SJSA1 (cell line): ENCODE results near the gene CDH23. TPM values are rescaled to one million over a fixed set of nuclear protein-coding genes. Genes with fewer than 3 reads are reported as not detected.
A peak's percentile ranks its signal among the peaks of the same experiment; 100 is the strongest.

ENCODE experiments used
- DNase-seq, 2 experiments: peaks; one replicate each; pipeline ENCODE4 v3.0.0-alpha.2; 2015 to 2020; ENCODE audit warnings: low spot score in 2 of 2, low read depth in 1 of 2
- H3K27ac ChIP-seq: fragments of 250-450 bp; sonication (Bioruptor Pico); 2 replicates; pipeline ENCODE4 v1.5.1; 2020; ENCODE audit warnings: mild to moderate bottlenecking, moderate library complexity
- H3K27me3 ChIP-seq: fragments of 250-450 bp; sonication (Bioruptor Pico); replicated peaks from 2 replicates; pipeline ENCODE4 v1.5.1; 2020; ENCODE audit warnings: mild to moderate bottlenecking, moderate library complexity
- H3K36me3 ChIP-seq: fragments of 250-450 bp; sonication (Bioruptor Pico); 2 replicates; pipeline ENCODE4 v1.5.1; 2020; ENCODE audit warnings: mild to moderate bottlenecking
- H3K4me1 ChIP-seq: fragments of 250-450 bp; sonication (Bioruptor Pico); replicated peaks from 2 replicates; pipeline ENCODE4 v1.6.1; 2021; ENCODE audit warnings: mild to moderate bottlenecking
- H3K4me3 ChIP-seq: fragments of 250-450 bp; sonication (Bioruptor Pico); 2 replicates; pipeline ENCODE4 v1.5.1; 2020; ENCODE audit warnings: mild to moderate bottlenecking
- H3K9me3 ChIP-seq: fragments of 250-450 bp; sonication (Bioruptor Pico); replicated peaks from 2 replicates; pipeline ENCODE4 v1.5.1; 2020; ENCODE audit warnings: mild to moderate bottlenecking
- total RNA-seq: library from RNA; depleted of rRNA; stranded (reverse); fragments of >200 nt; shearing (Covaris generic); gene quantifications from 2 replicates; pipeline ENCODE4 v1.2.3, GENCODE V29; 2014

Gene CDH23
- total RNA-seq, 1 experiment from 2014 or later: 0.37 TPM

DNA sequence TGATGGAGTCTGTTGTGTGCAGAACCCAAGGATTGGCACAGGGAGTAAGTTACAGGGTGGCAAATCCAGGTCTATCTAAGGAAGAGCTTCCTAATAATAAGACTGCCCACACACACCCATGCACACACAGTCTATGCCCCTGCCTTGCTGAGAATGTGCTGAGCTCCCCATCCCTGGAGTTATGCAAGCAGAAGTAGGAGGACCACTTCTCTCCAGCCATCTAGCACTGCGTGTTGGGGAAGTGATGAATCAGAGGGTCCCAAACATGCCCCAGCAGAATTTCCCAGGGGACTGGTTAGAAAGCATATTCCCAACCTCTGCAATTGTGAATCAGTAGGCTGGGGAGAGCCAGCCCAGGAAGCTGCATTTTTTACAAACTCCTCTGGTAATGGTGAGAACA, 117.2 kb downstream of the CDH23 start:
- DNase-seq: no peak
- Histone ChIP-seq H3K9me3 (no peaks in the 10 kb centered on the region), H3K4me1 (peaks cover 11% of the 10 kb centered on the region), H3K36me3 (no peaks in the 10 kb centered on the region), H3K27me3 (0 out of 2 replicates have a peak, but pooled peaks cover 3% of the 10 kb centered on the region), H3K27ac (no peak overlapping the region), H3K4me3 (no peak overlapping the region)

GRCh38 chr10:71515531-71516172, 118.9 kb downstream of the CDH23 start:
- Histone ChIP-seq H3K36me3 (no peaks in the 10 kb centered on the region), H3K9me3 (no peaks in the 10 kb centered on the region), H3K4me1 (peaks cover 20% of the 10 kb centered on the region), H3K27me3 (0 out of 2 replicates have a peak, but pooled peaks cover 3% of the 10 kb centered on the region), H3K27ac (no peak overlapping the region), H3K4me3 (no peak overlapping the region)
- DNase-seq: no peak

DNA sequence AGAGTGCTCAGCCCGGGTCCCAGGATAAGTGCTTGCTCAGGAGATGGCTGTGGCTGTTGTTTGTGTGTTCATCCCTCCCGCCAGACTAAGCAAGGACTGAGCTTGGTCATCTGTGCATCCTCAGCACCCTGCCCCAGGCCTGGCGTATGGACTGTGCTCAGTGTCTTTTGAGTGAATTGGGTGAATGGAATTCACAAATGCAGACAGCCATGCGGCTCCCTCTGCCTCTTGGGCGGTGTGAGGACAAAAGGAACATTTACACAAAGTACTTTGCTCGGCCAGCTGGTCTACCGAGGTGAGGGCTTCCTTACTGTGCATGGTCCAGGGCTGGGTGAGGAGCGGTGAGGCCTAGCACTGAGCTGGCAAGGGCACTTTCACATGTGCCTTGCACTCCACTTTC, 120.2 kb downstream of the CDH23 start:
- DNase-seq: no peak
- no peak overlapping the region for H3K4me3 ChIP-seq

GRCh38 chr10:71517298-71518169, 120.8 kb downstream of the CDH23 start:
- H3K27ac ChIP-seq: no peak overlapping the region
- H3K27me3 ChIP-seq: peaks cover 3% of the 10 kb centered on the region; the same call in 1 of the 2 replicates
- DNase-seq: no peak
- no peaks in the 10 kb centered on the region for H3K9me3 ChIP-seq
- no peak overlapping the region for H3K4me3 ChIP-seq
- no peaks in the 10 kb centered on the region for H3K36me3 ChIP-seq
- peaks cover 14% of the 10 kb centered on the region for H3K4me1 ChIP-seq

More for the DNA sequence above, 120.2 kb downstream of the CDH23 start:
- Histone ChIP-seq H3K36me3 (no peaks in the 10 kb centered on the region), H3K4me1 (peaks cover 20% of the 10 kb centered on the region), H3K27ac (no peak overlapping the region), H3K9me3 (no peaks in the 10 kb centered on the region), H3K27me3 (0 out of 2 replicates have a peak, but pooled peaks cover 3% of the 10 kb centered on the region)

DNA sequence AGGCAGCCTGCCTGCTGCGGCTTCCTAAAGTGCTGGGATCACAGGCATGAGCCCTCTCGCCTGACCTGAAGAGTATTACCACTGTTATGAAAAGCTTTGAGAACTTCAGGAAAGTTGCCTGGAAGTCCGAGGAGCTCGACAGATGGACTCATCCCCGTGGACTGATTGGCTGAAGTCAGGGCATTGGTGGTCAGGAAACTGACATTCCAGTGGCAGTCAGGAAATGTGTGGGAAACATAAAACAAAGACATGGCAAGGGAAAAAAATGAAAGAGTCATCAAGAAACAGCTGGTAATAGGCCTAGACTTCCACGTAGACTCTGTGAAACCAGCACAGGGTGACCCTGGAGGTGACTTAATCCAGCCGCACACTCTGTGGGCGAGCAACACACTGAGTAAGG, 123.3 kb downstream of the CDH23 start:
- peak in 1 of 2 experiments; percentile 28 for DNase-seq

DNA sequence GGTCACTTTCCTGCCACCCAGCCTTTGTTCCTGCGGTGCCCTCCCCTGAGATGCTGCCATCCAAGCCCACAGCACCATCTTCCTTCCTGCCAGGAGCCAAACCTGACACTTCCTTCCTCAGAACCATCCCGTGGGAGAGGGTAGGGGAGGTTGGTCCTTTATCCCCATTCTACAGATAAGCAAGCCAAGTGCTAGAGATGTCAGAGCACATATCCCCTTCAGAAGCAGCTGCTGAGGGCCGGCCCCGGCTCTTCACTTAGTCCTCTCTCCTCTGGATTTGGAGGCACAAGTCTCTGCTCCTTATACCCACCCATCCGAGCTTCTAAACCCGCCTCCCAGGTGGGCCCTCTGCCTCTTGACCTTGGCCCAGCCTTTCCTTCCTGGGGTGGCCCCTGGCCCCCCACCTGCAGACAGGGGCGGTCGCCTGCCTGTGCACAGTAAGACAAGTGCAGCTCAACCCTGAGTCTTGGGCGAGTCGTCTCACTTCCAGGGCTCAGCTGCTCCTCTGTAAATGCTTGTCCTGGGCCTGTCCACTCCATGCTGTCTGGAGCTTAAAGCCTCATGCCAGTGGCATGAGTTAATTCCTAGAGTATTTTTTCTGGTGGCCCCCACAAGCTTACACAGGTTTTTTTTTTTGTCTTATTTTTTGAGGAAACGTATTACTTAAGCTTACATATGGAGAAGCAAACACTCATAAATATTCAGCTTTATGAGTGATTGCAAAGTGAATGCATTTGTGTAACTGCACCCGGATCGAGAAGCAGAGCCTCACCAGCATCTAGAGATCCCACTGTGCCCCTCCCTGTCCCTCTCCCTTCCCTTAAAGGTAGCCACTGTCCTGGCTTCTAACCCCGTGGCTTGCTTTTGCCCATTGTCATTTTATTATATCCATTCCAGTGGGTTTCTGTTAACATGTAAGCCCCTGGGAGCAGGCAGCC, 125.1 kb downstream of the CDH23 start:
- Histone ChIP-seq H3K4me3 (no peak overlapping the region), H3K27me3 (no peaks in the 10 kb centered on the region; the same call in 1 of the 2 replicates), H3K36me3 (no peaks in the 10 kb centered on the region), H3K4me1 (peaks cover 8% of the 10 kb centered on the region), H3K27ac (no peak overlapping the region), H3K9me3 (no peaks in the 10 kb centered on the region)
- no peak for DNase-seq

More for the DNA sequence above, 123.3 kb downstream of the CDH23 start:
- Histone ChIP-seq H3K4me3 (no peak overlapping the region), H3K27ac (no peak overlapping the region), H3K9me3 (no peaks in the 10 kb centered on the region), H3K4me1 (peaks cover 8% of the 10 kb centered on the region), H3K36me3 (no peaks in the 10 kb centered on the region), H3K27me3 (peaks cover 3% of the 10 kb centered on the region; the same call in 1 of the 2 replicates)

GRCh38 chr10:71522442-71523144, 125.9 kb downstream of the CDH23 start:
- H3K27ac ChIP-seq: no peak overlapping the region
- H3K36me3 ChIP-seq: no peaks in the 10 kb centered on the region
- DNase-seq: no peak
- H3K9me3 ChIP-seq: no peaks in the 10 kb centered on the region
- H3K4me1 ChIP-seq: peaks cover 8% of the 10 kb centered on the region
- no peak overlapping the region for H3K4me3 ChIP-seq
- no peaks in the 10 kb centered on the region; the same call in 1 of the 2 replicates for H3K27me3 ChIP-seq

- no peaks in the 10 kb centered on the region for H3K9me3 ChIP-seq
- H3K4me1 ChIP-seq: peaks cover 8% of the 10 kb centered on the region
- DNase-seq: no peak
- no peak overlapping the region for H3K4me3 ChIP-seq
- H3K27me3 ChIP-seq: no peaks in the 10 kb centered on the region; the same call in 1 of the 2 replicates
- no peaks in the 10 kb centered on the region for H3K36me3 ChIP-seq
- no peak overlapping the region for H3K27ac ChIP-seq
These were observed 127.0 kb downstream of the CDH23 start for GRCh38 chr10:71523756-71524155.

- no peak for DNase-seq
- Histone ChIP-seq H3K36me3 (no peaks in the 10 kb centered on the region), H3K27ac (no peak overlapping the region), H3K9me3 (no peaks in the 10 kb centered on the region), H3K4me3 (no peak overlapping the region), H3K4me1 (peaks cover 4% of the 10 kb centered on the region), H3K27me3 (no peaks in the 10 kb centered on the region; the same call in 1 of the 2 replicates)
These were observed 128.4 kb downstream of the CDH23 start for GRCh38 chr10:71525092-71525491.

- H3K4me3 ChIP-seq: no peak overlapping the region
- H3K9me3 ChIP-seq: no peaks in the 10 kb centered on the region
- no peak for DNase-seq
These were observed 129.0 kb downstream of the CDH23 start for GRCh38 chr10:71525721-71526120.

GRCh38 chr10:71526653-71527052, 129.9 kb downstream of the CDH23 start:
- no peaks in the 10 kb centered on the region for H3K4me1 ChIP-seq
- no peaks in the 10 kb centered on the region for H3K36me3 ChIP-seq
- H3K4me3 ChIP-seq: no peak overlapping the region
- DNase-seq: no peak
- H3K27me3 ChIP-seq: no peaks in the 10 kb centered on the region; the same call in 1 of the 2 replicates
- H3K9me3 ChIP-seq: no peaks in the 10 kb centered on the region
- H3K27ac ChIP-seq: no peak overlapping the region

More at GRCh38 chr10:71525721-71526120, 129.0 kb downstream of the CDH23 start:
- Histone ChIP-seq H3K27ac (no peak overlapping the region), H3K27me3 (no peaks in the 10 kb centered on the region; the same call in 1 of the 2 replicates), H3K4me1 (no peaks in the 10 kb centered on the region), H3K36me3 (no peaks in the 10 kb centered on the region)

DNA sequence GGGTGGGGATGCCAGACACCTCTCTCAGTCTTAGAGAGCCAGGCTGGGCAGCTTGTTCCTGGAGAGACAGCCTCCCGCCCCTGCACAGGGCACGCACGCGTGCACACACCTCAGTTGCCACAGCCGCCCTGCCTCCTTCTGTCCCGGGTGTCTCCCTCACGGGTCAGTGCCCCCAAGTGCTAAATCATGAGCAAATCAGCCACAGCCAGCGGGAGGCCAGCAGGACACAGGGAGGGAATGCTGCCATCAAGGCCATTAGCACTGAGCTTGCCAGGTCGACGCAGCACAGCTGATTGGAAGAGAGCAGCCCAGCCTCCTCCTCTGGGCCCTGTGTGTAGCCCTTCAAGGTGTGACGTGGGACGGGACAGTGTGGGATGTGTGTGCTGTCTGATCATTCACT, 130.4 kb downstream of the CDH23 start:
- Histone ChIP-seq H3K4me1 (no peaks in the 10 kb centered on the region), H3K27ac (no peak overlapping the region)

More for the DNA sequence above, 130.4 kb downstream of the CDH23 start:
- H3K27me3 ChIP-seq: no peaks in the 10 kb centered on the region; the same call in 1 of the 2 replicates
- H3K9me3 ChIP-seq: no peaks in the 10 kb centered on the region
- no peak for DNase-seq
- H3K36me3 ChIP-seq: no peaks in the 10 kb centered on the region
- no peak overlapping the region for H3K4me3 ChIP-seq
